GM10248 (cell line): ENCODE results near the gene DACH1.

Experiments
- CTCF ChIA-PET: fragments of 300-600 bp; sonication (Branson Sonifier 250); formaldehyde crosslinking; extraction: SDS; loops from one replicate; lab custom pipeline; 2021; ENCODE audit warnings: antibody characterized with exemption; lab: Yijun Ruan, JAX
- POLR2A ChIA-PET: fragments of 350-650 bp; sonication (Branson Sonifier 250); formaldehyde crosslinking; extraction: SDS; loops from one replicate; lab custom pipeline; 2020; ENCODE audit warnings: antibody characterized with exemption; lab: Yijun Ruan, JAX
- DNase-seq: peaks from one replicate; pipeline ENCODE4 v3.0.0; 2012; ENCODE audit errors: extremely low spot score
- CTCF ChIP-seq: IDR thresholded peaks from 2 replicates; pipeline ENCODE4 v1.5.1; 2012; ENCODE audit warnings: mild to moderate bottlenecking, low read depth; ENCODE audit errors: extremely low read depth, missing control alignments, control extremely low read depth

The DACH1 gene

GRCh38 chr13:71831716-71832115 is 35.3 kb downstream of the DACH1 start:
- ChIA-PET POLR2A (no interaction called here), CTCF (no interaction called here)
- no peak for TF ChIP-seq CTCF
- no peak for DNase-seq

DNA sequence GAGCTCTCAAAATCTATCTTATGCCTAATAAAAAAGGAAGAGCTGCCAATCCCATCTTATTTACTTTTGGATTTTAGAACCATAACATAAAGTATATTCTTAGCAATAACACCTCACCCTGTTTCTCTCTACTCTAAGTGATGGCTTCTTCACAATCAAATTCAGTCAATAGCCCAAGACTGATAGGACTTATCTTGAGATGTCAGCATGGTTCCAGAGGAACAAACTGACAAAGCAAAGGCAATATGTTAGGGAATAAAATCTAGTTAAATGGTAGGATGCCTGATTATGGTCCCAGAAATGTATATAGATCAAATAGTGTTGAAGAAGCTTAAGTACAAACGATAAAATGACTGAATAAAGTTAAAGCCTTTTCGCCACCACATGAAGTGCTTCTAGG is 36.3 kb downstream of the DACH1 start:
- TF ChIP-seq CTCF, result no peak
- ChIA-PET POLR2A (no interaction called here), CTCF (no interaction called here)
- DNase-seq, result no peak

DNA sequence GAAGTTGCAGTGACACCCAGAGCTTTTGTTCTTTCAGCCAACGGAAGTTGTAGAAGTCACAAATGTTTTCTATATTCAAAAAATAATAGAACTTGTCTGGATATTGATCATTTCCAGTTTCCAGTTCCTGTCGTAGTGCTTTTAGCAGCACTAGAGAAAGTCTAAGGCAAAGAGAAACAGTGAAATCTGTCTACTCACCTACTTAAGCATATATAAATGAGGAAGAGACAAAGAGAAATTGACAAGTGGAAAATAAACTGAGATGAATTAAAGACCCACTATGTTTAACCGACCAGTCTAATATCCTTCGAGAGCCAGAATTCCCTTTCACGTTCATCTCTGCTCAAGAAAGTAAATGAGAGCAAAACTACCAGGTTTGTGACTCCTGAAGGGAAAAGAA is 36.7 kb downstream of the DACH1 start:
- ChIA-PET CTCF (no interaction called here), POLR2A (no interaction called here)
- DNase-seq, result no peak
- no peak for TF ChIP-seq CTCF

DNA sequence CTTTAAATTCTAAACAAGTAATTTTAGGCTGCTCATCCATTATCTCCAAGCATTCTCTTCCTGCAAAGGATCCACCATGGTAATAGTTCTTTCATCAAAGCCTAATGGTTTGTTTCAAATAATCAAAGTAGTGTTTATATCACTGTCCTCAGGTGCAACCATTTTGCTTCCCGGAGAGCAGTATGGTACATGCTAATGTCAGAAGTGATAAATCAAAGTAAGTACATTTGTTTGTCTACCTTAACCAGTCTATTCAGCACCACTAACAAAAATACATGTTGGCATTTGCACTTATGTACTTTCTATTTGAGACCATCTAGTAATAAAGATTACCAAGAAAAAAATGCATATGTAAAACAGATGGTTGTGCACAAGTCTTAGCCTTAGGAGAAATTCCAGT is 37.5 kb downstream of the DACH1 start:
- POLR2A ChIA-PET, result no interaction called here
- no peak for DNase-seq
- TF ChIP-seq CTCF, result no peak
- CTCF ChIA-PET, result no interaction called here

DNA sequence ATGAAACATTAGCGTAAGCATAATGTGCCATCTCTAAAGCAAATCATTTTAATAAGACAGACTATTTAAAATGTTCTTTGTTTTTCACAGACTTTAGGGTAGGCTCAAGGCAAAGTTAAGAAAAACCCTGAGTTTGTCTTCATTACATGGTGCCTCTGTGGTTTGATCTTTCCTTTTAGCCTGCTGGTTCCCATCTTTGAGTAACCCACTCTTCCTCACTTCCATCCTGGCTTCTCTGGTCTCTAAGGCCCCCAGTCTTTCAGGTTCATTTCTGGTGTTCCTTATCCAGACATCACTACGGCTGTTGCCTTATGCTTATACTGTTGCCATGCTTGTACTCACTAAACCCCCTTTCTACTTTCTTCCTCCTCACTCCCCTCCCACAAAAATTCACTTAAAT is 38.4 kb downstream of the DACH1 start:
- CTCF ChIA-PET, result interaction anchor here (1.5 to 1.7 kb wide), 2 partner anchors 12 to 13 kb away, joined by 3 to 4 read pairs; no protein-coding TSS in a partner anchor
- POLR2A ChIA-PET, result no interaction called here
- TF ChIP-seq CTCF, result no peak
- no peak for DNase-seq

DNA sequence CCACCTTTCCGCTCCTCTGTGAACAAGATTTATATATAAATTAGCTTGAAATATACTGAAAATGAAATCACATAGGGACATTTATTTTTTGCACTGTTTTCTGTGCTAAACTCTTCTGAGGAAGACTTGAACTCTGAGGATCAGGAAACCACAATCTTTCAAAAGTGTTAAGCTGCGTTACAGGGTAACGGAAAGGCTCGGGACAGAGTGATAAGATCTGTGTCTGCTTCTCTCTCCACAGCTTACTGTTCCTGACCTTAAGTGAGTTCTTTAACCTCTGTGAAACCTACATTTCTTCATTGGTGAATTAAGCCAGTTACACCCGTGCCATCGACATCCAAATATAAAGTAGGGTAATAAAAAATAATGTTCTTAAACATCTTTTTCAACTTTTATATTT is 38.9 kb downstream of the DACH1 start:
- TF ChIP-seq CTCF, result no peak
- DNase-seq, result no peak
- ChIA-PET CTCF (interaction anchor here (0.7 to 1.7 kb wide), 3 partner anchors 13 to 32 kb away, joined by 3 to 4 read pairs (median 3); no protein-coding TSS in a partner anchor), POLR2A (no interaction called here)

- ChIA-PET CTCF (interaction anchor here (0.7 to 1.8 kb wide), 4 partner anchors 8 to 31 kb away, joined by 3 to 5 read pairs (median 4); no protein-coding TSS in a partner anchor), POLR2A (no interaction called here)
- TF ChIP-seq CTCF, result no peak
- DNase-seq, result no peak
Measured at GRCh38 chr13:71827241-71827640, 39.8 kb downstream of the DACH1 start.
